Heart left ventricle (tissue), 13 donors: ENCODE results near the gene MXD3.

Experiments used
- CTCF ChIP-seq, 12 donors: fragments of 200-600 bp; sonication (generic) in 4 of 12; IDR thresholded peaks; one replicate each; pipeline versions ENCODE4 v1.5.0 to v1.8.0; 2018 to 2022; ENCODE audit warnings: antibody characterized with exemption in 12 of 12, mild to moderate bottlenecking in 5 of 12
- POLR2A ChIP-seq, 2 donors: fragments of 450-650 bp; IDR thresholded peaks; one replicate each; pipeline ENCODE4 v1.6.1; 2017; ENCODE audit warnings: antibody characterized with exemption in 2 of 2, mild to moderate bottlenecking in 2 of 2, moderate library complexity in 2 of 2
- donor health status: ischemic (EF 13 %, LVEDD 7.1; RV severe dilation, severe dysfunction).
- donor health status: DM: no; HTN: yes; CAD: no.
- donor health status: DM: no; HTN: no; CAD: no.
- donor health status: ischemic (EF 25% LVEDD 6.9; RV normal size, moderate dysfunction).
- donor health status: ischemic (EF 25% LVEDD 5.7; RV mildly dilated, moderate dysfunction).
- donor health status: ischemic (EF 35%, LVEDD 5.7; RV mildly dilated, moderate dysfunction).
- donor health status: nonischemic (EF 11% LVEDD 7.7; RV severe dilation, severe dysfunction).
- donor health status: DM: yes; HTN: yes; CAD: no.
- donor health status: PGD.
- donor health status: ischemic (EF 29% LVEDD 5.4; RV normal size, mild dysfunction).
- donor health status: nonischemic (EF 23%, LVEDD 6.1; RV moderate dilation, normal function).

- TF ChIP-seq CTCF (IDR thresholded peaks at IDR 0.05) (no peak), POLR2A (IDR thresholded peaks at IDR 0.05) (no peak)
Measured at GRCh38 chr5:177296581-177296980, 15.1 kb downstream of the MXD3 start.
